Chondrocyte (in vitro differentiated cells): Measurements from ENCODE around the gene GEMIN2. TPM values are rescaled to one million over a fixed set of nuclear protein-coding genes. Genes with fewer than 3 reads are reported as not detected.
"Not testable (repeated sequence)": the region's sequence is repeated elsewhere in the genome, so short reads cannot be mapped to it uniquely, and the experiment has no call there.

Source experiments
- DNase-seq: peaks from one replicate; pipeline ENCODE4 v3.0.0; 2021; ENCODE audit warnings: mixed read lengths, low spot score
- H3K27ac Mint-ChIP-seq: one replicate; pipeline ENCODE4 v1.8.0; 2021; ENCODE audit warnings: mild to moderate bottlenecking, moderate library complexity, mixed read lengths; ENCODE audit not compliant: unreplicated experiment
- H3K27me3 Mint-ChIP-seq: 2 replicates; pipeline ENCODE4 v1.8.0; 2021; ENCODE audit warnings: low read depth, mixed read lengths
- H3K36me3 Mint-ChIP-seq: 2 replicates; pipeline ENCODE4 v1.8.0; 2021; ENCODE audit warnings: low read depth, mixed read lengths
- H3K4me1 Mint-ChIP-seq: 2 replicates; pipeline ENCODE4 v1.8.0; 2021; ENCODE audit warnings: low read depth, mild to moderate bottlenecking, mixed read lengths
- H3K4me3 Mint-ChIP-seq: one replicate; pipeline ENCODE4 v1.8.0; 2021; ENCODE audit warnings: mild to moderate bottlenecking, moderate library complexity, mixed read lengths; ENCODE audit not compliant: unreplicated experiment
- H3K9me3 Mint-ChIP-seq: 2 replicates; pipeline ENCODE4 v1.8.0; 2021; ENCODE audit warnings: low read depth, mixed read lengths
- total RNA-seq: library from RNA; stranded (reverse); gene quantifications from 3 replicates; pipeline ENCODE4 v1.2.1, GENCODE V29; 2021
- TF ChIP-seq, protein P1 (sequence below): fragments of 200-600 bp; sonication (generic); IDR thresholded peaks from 2 replicates; pipeline ENCODE4 v1.5.0; 2021; ENCODE audit warnings: antibody characterized with exemption, mild to moderate bottlenecking, moderate library complexity

GEMIN2 gene
- total RNA-seq, 1 donor from 2014 or later, result 14.0 TPM

DNA sequence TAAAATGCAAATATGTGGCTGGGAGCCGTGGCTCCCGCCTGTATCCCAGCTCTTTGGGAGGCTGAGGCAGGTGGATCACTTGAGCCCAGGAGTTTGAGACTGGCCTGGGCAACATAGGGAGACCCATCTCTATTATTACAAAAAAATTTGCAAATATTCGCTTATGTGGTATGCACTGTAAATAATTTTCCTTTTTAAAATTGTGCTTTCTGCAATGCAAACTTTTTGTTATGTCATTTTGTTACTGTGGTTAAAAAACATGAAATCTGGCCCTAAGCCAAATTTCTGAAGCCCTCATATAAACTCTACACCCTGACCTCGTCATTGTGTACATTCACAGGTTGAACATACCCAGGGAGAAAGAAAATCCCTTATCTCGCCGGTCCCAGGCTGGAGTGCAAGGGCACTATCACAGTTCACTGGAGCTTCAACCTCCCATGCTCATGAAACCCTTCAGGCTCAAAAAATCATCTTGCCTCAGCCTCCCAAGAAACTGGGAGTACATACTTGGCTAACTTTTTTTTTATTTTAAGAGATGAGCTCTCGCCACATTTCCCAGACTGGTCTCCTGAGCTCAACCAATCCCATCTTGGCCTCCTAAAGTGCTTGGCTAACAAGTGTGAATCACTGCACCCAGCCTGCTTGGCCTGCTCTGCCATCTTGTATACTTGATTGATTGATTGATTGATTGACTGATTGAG, 31.3 kb downstream of the GEMIN2 start:
- Mint-ChIP-seq H3K27ac (no peak overlapping the region), H3K27me3 (no peaks in the 10 kb centered on the region), H3K4me1 (no peaks in the 10 kb centered on the region), H3K9me3 (no peaks in the 10 kb centered on the region), H3K4me3 (no peak overlapping the region), H3K36me3 (peaks cover 19% of the 10 kb centered on the region)
- DNase-seq, result no peak
- TF ChIP-seq, protein P1, sequence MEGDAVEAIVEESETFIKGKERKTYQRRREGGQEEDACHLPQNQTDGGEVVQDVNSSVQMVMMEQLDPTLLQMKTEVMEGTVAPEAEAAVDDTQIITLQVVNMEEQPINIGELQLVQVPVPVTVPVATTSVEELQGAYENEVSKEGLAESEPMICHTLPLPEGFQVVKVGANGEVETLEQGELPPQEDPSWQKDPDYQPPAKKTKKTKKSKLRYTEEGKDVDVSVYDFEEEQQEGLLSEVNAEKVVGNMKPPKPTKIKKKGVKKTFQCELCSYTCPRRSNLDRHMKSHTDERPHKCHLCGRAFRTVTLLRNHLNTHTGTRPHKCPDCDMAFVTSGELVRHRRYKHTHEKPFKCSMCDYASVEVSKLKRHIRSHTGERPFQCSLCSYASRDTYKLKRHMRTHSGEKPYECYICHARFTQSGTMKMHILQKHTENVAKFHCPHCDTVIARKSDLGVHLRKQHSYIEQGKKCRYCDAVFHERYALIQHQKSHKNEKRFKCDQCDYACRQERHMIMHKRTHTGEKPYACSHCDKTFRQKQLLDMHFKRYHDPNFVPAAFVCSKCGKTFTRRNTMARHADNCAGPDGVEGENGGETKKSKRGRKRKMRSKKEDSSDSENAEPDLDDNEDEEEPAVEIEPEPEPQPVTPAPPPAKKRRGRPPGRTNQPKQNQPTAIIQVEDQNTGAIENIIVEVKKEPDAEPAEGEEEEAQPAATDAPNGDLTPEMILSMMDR, result no peak

DNA sequence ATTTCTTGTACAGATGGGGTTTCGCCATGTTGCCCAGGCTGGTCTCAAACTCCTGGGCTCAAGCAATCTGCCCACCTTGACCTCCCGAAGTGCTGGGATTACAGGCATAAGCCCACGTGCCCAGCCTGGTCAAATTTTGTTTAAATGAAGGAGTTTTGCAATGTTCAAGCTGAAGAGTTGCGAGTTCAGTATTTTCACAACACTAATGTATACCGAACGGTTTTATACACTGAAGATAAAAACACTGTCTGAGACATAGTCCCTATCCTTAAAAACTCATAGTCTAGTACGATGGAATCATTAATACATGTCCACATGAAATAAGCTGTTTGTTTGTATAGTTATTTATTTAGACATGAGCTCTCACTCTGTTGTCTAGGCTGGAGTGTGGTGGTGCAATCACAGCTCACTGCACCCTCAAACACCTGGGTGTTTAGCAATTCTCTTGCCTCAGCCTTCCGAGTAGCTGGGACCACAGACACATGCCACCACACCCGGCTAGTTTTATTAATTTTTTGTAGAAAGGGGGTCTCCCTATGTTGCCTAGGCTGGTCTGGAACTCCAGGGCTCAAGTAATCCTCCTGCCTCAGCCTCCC, 40.6 kb downstream of the GEMIN2 start:
- Mint-ChIP-seq H3K36me3 (peaks cover 12% of the 10 kb centered on the region), H3K27ac (no peak overlapping the region), H3K9me3 (no peaks in the 10 kb centered on the region), H3K27me3 (no peaks in the 10 kb centered on the region), H3K4me1 (no peaks in the 10 kb centered on the region), H3K4me3 (no peak overlapping the region)
- no peak for DNase-seq
- TF ChIP-seq, protein P1, result no peak

DNA sequence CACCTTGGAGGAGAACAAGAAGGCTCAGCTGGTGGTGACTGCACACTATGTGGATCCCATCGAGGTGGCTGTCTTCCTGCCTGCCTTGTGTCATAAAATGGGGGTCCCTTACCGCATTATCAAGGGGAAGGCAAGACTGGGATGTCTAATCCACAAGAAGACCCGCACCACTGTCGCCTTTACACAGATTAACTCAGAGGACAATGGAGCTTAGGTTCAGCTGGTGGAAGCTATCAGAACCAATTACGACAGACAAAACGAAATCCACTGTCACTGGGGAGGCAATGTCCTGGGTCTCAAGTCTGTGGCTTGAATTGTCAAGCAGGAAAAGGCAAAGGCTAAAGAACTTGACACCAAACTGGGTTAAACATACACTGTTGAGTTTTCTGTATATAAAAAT, 43.4 kb downstream of the GEMIN2 start:
- peaks cover 13% of the 10 kb centered on the region for H3K36me3 Mint-ChIP-seq
- H3K4me3 Mint-ChIP-seq, result no peak overlapping the region
- DNase-seq, result no peak
- H3K27me3 Mint-ChIP-seq, result no peaks in the 10 kb centered on the region
- H3K9me3 Mint-ChIP-seq, result no peaks in the 10 kb centered on the region
- TF ChIP-seq, protein P1, result no peak
- H3K27ac Mint-ChIP-seq, result no peak overlapping the region
- H3K4me1 Mint-ChIP-seq, result peaks cover 9% of the 10 kb centered on the region

DNA sequence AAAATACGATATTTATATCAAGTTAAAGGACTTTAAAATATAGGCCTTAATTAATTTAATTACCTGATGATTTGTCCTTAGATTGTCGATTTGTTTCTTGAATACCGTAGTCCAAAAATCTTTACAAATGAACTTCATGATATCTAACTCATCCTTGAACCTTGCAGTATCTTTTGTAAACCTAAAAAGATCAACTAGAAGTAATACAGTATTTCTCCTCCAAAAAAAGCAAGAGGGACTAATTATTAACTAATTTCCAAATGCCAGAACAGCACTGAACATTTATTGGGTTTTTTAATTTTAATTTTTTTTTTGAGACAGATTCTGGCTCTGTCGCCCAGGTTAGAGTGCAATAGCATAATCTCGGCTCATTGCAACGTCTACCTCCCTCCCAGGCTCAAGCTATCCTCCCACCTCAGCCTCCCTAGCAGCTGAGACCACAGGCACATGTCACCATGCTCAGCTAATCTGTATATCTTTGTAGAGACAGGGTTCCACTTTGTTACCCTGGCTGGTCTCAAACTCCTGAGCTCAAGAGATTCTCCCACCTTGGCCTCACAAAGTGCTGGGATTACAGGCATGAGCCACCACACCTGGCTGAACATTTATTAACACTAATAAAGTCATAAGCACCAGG, 44.2 kb downstream of the GEMIN2 start:
- no peak overlapping the region for H3K27ac Mint-ChIP-seq

DNA sequence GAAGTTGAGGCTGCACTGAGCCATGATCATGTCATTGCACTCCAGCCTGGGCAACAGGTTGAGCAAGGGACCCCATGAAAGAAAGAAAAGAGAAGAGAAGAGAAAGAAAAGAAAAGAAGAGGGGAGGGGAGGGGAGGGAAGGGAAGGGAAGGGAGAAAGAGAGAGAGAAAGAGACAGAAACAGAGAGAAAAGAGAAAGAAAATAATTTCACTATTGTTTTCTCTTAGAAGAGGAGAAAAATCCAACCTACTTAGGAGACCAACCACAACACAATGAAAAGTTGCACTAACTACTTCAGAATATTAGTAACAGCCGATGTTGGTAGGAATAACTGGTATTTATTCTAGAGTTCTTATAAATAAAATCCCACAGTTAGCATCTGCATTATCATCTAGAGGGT, 46.4 kb downstream of the GEMIN2 start:
- H3K27ac Mint-ChIP-seq, result peak overlapping the region; percentile 38
- peaks cover 20% of the 10 kb centered on the region for H3K4me1 Mint-ChIP-seq
- peaks cover 15% of the 10 kb centered on the region for H3K36me3 Mint-ChIP-seq
- no peak for DNase-seq
- no peaks in the 10 kb centered on the region for H3K9me3 Mint-ChIP-seq
- H3K4me3 Mint-ChIP-seq, result no peak overlapping the region
- no peaks in the 10 kb centered on the region for H3K27me3 Mint-ChIP-seq
- TF ChIP-seq, protein P1, result no peak

More for the DNA sequence above, 44.2 kb downstream of the GEMIN2 start:
- Mint-ChIP-seq H3K27me3 (no peaks in the 10 kb centered on the region), H3K4me3 (no peak overlapping the region), H3K4me1 (peaks cover 13% of the 10 kb centered on the region), H3K36me3 (peaks cover 15% of the 10 kb centered on the region), H3K9me3 (no peaks in the 10 kb centered on the region)
- DNase-seq, result no peak
- TF ChIP-seq, protein P1, result no peak

DNA sequence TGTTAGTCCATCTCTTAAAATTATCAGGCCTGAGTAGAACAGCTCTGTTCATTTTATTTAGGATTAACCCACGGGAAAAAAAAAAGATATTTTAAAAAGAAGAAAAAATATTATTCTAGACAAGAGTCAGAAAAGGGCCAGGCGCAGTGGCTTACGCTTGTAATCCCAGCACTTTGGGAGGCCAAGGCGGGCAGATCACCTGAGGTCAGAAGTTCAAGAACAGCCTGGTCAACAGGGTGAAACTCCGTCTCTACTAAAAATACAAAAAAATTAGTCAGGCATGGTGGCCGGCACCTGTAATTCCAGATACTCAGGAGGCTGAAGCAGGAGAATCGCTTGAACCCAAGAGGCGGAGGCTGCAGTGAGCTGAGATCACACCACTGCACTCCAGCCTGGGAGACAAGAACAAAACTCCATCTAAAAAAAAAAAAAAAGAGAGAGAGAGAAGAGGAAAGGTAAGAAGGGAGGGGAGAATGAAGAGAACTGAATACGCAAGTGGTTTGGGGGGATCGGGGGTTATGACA, 53.7 kb downstream of the GEMIN2 start:
- not testable (repeated sequence) for H3K36me3 Mint-ChIP-seq

More for the DNA sequence above, 53.7 kb downstream of the GEMIN2 start:
- H3K27me3 Mint-ChIP-seq, H3K27ac Mint-ChIP-seq, DNase-seq, H3K9me3 Mint-ChIP-seq: not testable (repeated sequence)
- Mint-ChIP-seq H3K4me1 (peaks cover 37% of the 10 kb centered on the region), H3K4me3 (peak overlapping the region; percentile 92)
